Erythroblast (primary cell): ENCODE results near the gene KCTD16.

Source experiments
- GATA1 ChIP-seq: IDR thresholded peaks from 2 replicates; pipeline ENCODE4 v1.6.1; 2011; ENCODE audit warnings: low read depth, mild to moderate bottlenecking, control low read depth, low read length, moderate library complexity
- POLR2A ChIP-seq: IDR thresholded peaks from 2 replicates; pipeline ENCODE4 v1.6.1; 2011; ENCODE audit warnings: mild to moderate bottlenecking, low read length

DNA sequence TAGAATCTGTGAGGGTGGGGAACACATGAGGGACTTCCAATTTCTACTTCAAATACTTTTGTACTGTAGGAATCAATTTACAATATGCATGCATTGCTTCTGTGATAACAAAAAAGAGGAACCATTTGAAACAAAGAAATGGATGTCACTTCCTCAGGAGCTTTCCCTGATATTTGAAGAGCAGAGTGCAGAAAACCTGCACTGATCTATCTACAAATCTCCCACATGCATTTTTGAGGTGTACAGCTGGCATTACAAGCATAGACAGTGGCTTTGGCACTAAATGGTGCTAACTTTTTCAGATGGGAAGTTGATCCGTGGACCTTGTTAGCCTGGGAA is 27.9 kb upstream of the KCTD16 start:
- no peak for TF ChIP-seq POLR2A
- no peak for TF ChIP-seq GATA1
